Activated CD4-positive, alpha-beta T cell treated with anti-CD3 and anti-CD28 coated beads for 1 hour (primary cell): ENCODE data around the gene PLK3.
"Not testable (repeated sequence)": the region's sequence is repeated elsewhere in the genome, so short reads cannot be mapped to it uniquely, and the experiment has no call there.

Experiments used
- DNase-seq: peaks from one replicate; pipeline ENCODE4 v3.0.0-alpha.2; 2020

Gene PLK3

DNA sequence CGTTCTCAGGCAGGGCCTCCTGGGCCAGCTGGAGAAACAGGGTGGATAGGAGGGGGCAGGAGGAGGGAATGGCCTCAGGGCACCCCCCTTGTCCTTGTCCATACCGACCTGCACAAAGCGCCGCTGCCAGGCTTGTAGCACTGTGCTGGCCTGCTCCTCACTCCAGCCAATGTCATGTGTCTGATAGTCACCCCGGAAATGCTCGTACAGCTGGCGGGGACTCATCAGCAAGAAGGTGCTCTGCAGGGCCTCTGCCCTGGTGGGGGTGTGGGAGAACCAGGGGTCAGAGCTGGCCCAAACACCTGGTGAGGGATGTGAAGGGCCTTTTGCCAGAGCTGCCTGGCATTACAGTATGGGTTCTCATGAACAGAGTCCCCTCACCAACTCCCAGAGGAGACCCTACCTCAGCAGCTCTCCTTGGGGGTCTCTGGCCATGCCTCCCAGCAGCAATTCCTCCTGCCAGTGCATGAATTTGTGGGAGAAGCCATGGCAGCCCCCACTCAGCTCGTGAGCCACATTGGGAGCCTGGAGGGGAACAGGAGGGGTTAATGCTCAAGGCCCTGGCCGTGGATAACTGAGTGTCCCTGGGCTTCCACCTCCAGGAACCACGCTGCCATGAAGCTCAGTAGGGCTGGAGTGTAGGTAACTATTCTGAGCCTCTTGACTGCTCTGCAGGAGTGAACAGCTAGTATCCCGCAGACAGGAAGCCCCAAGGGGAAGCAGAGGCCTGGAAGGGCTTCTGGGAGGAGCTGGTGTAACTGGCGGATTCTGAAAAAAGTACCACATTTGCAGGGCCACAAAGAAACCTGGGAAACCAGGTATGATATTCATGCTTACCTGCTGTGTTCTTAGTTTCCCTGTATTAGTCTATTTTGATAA is 29.6 kb downstream of the PLK3 start:
- DNase-seq, result no peak

DNA sequence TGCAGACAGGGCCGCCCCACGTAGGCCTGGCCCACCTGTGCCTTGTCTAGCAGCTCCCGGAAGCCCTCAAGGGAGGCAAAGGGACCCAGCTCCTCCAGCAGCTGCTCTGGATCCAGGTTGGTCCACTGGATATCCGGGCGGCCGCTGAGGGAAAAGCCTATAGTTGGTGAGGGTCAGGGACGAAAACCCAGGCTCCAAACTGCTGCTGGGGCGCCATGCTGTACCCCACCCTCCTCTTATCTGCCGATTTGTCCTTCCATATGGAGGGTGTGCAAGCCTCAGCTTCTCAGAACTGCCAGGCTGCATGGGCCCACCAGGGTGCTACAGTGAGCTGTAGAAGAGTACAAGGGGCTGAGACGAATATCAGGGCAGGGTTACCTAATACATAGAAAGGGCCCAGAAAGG is 30.7 kb downstream of the PLK3 start:
- DNase-seq, result no peak

DNA sequence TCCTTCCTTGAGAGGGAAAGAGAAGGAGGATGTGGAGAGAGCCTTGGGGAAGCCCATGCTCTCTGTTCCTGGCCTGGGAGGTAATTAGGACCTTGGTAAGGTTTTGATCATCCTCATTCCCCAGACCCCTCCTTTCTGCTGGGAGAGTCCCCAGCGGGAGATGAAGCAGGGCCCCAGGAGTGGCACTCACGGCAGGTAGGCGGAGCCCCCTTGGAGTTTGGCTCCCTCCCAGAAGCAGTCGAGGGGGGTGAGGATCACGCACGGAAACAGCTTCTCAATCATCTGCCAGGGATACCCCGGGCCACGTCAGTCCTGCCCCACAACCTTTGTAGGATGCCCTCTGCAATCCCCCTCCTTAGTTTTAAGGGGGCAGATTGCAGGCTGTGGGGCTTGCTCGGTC is 31.3 kb downstream of the PLK3 start:
- DNase-seq, result no peak

DNA sequence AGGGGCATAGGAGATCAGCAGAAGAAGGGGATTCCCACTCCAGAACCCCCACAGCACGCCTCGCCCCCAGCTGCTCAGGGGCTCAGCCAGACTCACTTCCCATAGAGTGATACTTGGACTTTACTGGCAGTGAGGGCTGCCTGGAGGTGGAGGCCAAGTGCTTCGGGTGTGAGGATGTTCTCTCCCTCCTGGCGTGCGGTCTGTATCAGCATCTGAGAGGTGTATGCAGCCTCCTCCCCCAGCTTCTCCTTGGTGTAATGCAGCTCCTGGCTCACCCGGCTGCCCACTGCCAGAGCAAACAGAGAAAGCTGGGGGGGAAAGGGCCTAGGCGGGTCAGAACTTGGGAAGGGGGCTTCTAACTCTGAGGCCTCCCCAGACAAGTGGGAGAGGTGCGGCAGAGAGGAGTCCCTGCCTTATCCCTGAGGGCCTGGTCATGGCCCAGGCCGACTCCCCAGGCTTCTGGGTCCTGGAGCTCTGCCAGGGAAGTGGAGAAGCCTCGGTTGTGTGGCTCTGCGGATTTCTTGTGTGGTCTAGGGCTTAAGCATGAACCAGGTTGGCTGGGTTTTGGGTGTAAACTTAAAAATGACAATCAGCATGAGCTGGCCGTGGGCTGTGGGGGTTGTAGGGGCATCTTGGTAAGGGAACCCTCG is 32.0 kb downstream of the PLK3 start:
- no peak for DNase-seq

DNA sequence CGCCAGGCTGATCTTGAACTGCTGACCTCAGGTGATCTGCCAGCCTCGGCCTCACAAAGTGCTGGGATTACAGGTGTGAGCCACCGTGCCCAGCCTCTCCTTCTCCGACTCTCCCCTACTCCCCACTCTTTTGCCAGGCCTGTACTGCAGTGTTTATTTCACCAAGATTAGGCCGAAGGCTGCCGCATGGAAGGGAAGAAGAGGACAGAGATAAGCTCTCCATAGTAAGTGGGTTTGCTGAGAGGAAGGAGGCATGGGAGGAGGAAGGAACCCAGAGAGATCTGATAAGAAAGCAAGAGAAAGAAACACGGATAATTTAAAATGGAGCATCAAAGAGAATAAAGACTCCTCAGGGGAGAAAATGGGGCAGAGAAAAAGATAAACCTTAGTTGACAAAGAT is 34.2 kb downstream of the PLK3 start:
- DNase-seq, result no peak

DNA sequence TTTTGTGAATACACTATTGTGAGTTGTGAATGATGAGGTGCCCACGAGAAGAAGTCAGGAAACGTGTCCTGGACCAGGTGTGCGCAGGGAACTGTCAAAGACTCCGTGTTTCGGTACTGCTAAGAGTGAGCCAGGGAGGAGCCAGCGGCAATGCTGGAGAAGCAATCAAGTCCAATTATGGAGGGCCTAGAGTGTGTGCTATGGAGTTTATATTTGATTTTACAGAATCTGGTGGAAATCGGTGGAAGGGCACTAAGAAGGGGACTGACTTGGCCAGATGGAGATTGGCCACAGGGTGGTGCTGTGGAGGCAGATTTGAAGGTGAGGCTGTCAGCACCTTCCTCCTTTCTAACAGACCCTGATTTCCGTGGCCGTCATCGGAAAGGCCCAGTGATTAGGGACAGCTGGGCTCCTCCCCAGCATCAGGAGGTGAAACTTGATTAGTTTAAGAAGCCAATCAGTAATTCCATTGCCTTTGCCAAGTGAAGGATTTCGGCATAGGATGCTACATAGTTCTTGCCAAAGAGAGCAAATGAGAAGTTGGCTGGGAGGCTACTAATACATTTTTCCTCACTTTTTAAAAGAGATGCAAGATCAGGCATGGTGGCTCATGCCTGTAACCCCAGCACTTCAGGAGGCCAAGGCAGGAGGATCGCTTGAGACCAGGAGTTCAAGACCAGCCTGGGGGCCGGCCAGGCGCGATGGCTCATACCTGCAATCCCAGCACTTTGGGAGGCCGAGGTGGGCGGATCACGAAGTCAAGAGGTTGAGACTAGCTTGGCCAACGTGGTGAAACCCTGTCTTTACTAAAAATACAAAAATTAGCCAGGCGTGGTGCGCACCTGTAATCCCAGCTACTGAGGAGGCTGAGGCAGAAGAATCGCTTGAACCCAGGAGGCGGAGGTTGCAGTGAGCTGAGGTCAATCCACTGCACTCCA is 35.8 kb downstream of the PLK3 start:
- peak; percentile 76 for DNase-seq

DNA sequence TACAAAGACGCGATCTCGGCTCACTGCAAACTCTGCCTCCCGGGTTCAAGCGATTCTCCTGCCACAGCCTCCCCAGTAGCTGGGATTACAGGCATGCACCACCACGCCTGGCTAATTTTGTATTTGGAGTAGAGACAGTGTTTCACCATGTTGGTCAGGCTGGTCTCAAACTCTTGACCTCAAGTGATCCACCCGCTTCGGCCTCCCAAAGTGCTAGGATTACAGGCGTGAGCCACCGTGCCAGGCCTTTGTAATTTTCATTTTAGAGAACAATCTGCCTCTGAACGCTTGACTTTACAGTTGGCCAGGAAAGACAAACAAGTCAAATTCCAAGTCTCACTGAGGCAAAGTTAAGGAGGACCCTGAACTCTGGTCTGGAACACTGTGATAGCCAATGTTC is 38.1 kb downstream of the PLK3 start:
- not testable (repeated sequence) for DNase-seq

DNA sequence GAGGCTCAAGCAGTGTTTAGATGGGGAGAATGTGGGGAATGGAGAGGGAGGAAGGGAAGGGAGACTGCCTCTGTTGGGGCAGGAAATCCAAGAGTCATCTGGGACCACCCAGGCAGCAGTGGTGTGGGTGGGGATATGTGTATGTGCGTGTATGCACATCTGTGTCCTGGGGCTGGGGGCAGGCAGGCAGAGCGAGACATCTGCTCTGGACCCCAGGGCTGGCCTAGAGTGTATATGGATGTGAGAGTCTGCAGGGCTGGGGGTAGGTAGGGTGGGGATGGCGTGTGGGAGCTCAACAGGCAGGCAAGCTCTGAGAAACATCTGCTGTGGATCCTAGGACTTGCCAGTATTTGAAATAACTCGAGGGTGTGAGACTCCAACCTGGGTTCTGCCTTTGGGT is 39.4 kb downstream of the PLK3 start:
- no peak for DNase-seq

DNA sequence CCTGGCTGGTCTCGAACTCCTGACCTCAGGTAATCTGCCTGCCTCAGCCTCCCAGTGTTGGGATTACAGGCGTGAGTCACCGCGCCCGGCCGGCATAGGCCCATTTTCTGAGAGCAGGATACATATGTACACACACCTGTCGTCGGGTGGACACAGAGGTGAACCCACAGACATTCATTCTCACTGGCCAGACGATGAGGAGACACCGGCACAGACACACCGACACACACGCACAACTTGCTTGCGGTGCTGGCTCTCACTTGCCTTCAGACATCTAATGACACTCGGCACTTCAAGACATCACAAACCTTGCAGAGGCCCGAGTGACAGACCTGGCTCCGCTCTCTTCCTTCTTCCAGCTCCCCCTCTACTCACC is 42.3 kb downstream of the PLK3 start:
- no peak for DNase-seq

DNA sequence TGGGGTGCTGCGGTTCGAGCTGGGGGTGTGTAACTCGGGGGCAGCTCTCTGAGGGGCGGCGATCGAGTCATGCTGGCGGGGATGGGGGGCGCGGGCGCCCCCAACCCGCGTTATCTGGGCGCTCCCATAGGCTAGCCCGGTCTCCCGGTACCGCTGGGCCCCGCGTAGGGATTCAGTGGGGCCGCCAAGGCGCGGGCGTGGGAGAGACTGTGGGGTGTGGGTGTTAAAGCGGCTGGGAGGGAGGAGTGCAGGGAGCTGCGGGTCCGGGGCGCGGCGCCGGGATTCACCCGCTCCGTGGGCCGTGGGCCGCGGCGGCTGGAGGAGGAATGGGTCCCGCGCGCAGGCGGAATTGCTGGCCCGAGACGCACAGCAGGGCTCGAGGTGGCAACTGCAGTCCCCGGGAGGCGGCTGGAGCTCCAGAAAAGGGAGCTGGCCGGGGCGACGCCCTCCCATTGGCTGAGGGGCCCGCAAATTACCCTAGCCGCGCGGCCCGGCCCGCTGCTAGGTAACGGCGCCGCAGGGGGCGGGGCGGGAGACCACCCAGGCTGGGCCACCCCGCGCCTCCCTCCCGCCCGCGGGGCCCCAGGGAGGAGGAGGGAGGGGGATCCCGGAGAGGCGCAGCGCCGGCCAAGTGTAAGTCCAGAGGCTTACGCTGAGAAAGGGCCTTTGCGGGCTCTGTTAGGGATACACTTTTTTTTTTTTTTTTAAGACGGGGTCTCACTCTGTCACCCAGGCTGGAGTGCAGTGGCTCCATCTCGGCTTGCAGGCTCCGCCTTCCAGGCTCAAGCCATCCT is 42.9 kb downstream of the PLK3 start, which contains the start of gene PTCH2:
PTCH2 (minus strand) TSS at position 392 of the 794 bp plus-strand sequence; CDS start at position 71, 321 bp downstream.
- DNase-seq, result no peak

DNA sequence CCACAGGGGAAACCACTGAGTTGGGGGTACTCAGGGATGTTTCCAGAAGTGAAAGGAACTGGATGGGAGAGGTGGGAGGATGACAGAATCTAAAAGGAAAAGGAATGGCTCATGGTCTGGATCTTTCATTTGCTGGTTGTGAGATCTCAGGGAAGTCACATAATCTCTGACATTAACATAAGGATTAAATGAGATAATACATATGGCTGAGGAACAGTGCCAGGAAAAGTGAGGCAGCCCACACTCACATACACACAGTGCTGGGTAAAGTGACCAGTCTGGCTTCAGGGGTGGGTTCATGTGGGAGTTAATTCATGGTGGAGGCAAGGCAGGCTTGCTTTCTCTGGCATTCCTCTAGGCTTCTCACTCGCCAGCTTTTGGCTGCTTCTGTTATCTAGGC is 46.8 kb downstream of the PLK3 start:
- DNase-seq, result no peak

DNA sequence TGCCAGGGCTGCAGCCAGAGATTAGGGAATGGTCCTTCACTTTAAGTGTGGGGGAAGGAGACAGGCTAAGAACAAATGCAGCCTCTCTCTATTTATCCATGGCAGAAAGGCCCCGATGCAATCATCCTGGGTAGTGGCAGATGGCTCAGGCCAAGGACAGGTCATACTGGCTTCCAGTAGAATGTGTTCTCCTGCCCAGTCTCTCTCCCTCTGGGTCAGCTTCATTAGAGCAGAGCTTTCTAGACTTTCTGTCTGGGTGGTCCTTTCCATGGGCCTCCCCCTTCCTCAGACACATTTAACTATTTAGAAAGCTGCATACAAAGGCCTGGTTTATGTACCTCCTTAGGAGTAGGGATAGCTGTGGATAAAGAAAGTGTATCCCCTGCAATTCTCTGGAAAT is 47.7 kb downstream of the PLK3 start:
- DNase-seq, result no peak

DNA sequence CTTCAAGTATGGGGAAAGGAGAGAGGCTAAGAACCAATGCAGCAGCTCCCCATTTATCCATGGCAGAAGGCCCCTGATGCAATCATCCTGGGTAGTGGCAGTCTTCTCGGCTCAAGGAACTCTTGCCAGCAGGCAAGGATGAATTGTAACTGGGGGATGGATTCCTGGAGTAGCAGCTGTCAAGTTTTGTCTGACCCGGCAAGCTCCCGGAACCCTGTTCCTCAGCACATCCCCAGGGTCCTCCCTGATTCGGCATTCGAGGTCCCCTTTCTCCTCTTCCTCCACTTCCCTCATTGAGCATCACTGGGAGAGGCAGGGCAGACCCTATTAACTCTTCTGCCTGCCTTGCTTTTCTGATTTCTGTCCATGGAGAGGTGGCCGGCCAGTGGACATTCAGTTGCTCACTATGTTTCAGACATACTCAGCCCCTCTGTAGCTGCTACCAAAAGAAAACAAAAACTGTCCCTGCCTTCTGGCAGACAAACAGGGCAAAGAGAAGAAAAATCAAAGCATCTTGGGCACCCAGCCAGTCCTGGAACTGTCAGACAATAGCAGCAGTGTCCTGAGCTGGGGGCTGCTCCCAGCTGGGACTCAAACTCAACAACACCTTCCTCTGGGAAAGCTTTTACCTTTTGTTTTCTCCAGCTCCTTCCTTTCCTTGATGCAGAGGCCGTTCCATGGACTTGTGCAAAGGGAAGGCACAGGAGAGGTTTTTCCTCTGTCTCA is 48.4 kb downstream of the PLK3 start:
- no peak for DNase-seq

DNA sequence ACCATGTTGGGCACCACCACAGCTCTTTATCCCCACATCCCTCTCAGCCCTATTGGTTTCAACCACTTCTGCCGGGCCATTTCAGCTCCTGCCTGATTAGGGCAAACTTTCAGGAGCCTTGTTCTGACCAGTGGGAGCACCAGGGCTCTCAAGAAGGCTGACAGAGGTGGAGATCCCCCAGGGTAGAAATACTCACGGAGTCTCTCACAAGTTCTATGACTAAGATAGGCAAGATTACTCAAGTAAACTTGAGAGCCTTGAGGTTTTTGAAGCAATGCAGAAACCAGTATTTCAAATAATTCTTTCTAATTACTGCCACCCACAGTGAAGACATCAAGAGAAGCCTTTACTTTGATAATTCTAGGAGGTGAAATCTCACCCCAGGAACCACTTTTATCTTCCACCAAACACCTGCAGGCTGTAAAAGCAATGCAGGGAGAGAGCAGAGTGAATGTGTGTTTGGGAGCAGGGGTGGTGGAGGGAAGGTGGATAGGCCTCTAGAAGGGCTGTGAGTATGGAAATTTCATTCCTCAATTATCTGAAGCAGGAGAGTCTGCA is 49.5 kb downstream of the PLK3 start:
- DNase-seq, result no peak

DNA sequence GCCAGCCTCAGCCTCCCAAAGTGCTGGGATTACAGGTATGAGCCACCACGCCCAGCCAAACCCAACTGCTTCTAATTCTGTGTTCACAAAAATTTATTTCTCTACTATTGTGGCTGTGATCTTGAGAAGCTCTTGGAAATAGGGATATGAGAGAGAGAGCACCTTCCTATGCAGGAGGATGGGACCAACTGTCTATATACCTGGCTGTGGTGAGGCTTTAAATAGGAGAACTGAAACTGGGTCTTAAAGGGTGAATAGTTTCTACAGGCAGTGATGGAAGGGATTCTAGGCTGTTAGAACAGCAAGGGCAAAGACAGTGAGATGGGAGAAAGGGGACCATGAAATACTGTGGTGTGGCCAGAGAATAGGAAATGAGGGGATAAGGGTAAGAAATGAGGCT is 51.1 kb downstream of the PLK3 start:
- no peak for DNase-seq

DNA sequence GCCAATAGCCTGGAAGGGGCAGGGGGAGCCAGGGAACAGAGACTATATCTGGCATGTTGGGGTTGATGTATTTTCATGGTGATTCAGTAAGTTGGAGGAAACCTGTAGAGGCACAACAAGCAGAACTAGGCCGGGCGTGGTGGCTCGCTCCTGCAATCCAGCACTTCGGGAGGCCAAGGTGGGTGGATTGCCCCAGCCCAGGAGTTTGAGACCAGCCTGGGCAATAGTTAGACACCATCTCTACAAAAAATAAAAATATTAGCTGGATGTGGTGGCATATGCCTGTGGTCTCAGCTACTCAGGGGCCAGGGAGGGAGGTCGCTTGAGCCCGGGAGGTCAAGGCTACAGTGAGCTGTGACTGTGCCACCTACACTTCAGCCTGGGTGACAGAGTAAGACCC is 53.0 kb downstream of the PLK3 start:
- DNase-seq, result no peak

DNA sequence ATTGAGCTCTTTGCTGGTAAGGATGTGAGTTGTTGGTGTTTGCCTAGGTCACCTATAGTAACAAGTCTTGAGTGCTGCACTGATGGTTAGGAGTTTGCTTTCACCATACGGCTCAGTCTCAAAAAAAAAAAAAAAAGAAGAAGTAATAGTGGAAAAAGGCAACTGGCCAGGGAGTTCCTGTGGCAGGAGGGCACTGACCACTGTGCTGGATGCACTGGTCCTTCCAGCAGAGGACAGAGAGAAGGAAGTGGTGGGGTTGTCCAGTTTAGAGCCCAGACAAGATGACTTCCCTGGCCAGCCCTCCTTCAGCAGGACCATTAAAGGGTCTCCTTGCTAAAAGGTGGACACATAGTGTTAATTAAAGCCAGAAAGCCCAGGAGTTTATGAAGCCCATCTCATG is 54.8 kb downstream of the PLK3 start:
- no peak for DNase-seq
